Measurements from ENCODE around the gene POLR2E. TPM values are rescaled to one million over a fixed set of nuclear protein-coding genes. Genes with fewer than 3 reads are reported as not detected.

The POLR2E gene
- polyA plus RNA-seq, 1 donor (not counting 4 experiments of a cell fraction or from before 2014, with no cell fraction given), result 178 TPM

- no peaks in the 10 kb centered on the region for H3K79me2 ChIP-seq (ENCODE audit: control insufficient read depth, insufficient read depth, low read length)
- no peaks in the 10 kb centered on the region for H3K9me1 ChIP-seq (ENCODE audit: control insufficient read depth, extremely low read depth, insufficient read depth, low read length)
- TF ChIP-seq EZH2 (IDR thresholded peaks at IDR 0.05; ENCODE audit: low read length) (no peak), CTCF (optimal IDR thresholded peaks at IDR 0.05 in 1 of 3, IDR thresholded peaks at IDR 0.05 in 1 of 3, conservative IDR thresholded peaks at IDR 0.05 in 1 of 3; ENCODE audit: extremely low read depth in 1 of 3, insufficient read depth in 2 of 3, low read length in 3 of 3) (no peak)
- H3K9ac ChIP-seq (ENCODE audit: control insufficient read depth, extremely low read depth, insufficient read depth, low read length), result peak overlapping the region; percentile 50
- H3K27me3 ChIP-seq (ENCODE audit: control insufficient read depth, extremely low read depth, insufficient read depth, low read length), result no peaks in the 10 kb centered on the region
- peak overlapping the region; percentile 63 for H2AFZ ChIP-seq (ENCODE audit: control insufficient read depth, low read length)
- no peaks in the 10 kb centered on the region for H4K20me1 ChIP-seq (ENCODE audit: control insufficient read depth, extremely low read depth, insufficient read depth, low read length)
- dilution Hi-C loops (cut with MboI; ENCODE audit: extremely low pct_ligation_motif_present, low sequenced_read_pairs), result no loop called here
- H3K4me2 ChIP-seq (ENCODE audit: control insufficient read depth, extremely low read depth, insufficient read depth, low read depth, low read length), result peak overlapping the region; percentile 69
- peaks cover 7% of the 10 kb centered on the region for H3K4me1 ChIP-seq (ENCODE audit: control insufficient read depth, extremely low read depth, insufficient read depth, low read length)
- H3K4me3 ChIP-seq (ENCODE audit: control insufficient read depth in 2 of 3, extremely low read depth in 1 of 3, insufficient read depth in 2 of 3, low read depth in 1 of 3, low read length in 3 of 3), result no peak overlapping the region
- no peak for DNase-seq (ENCODE audit: low read depth, low spot score)
- no peaks in the 10 kb centered on the region for H3K9me3 ChIP-seq (ENCODE audit: control insufficient read depth, low read depth, low read length)
- peak overlapping the region; percentile 4 for H3K27ac ChIP-seq (ENCODE audit: control insufficient read depth, insufficient read depth, low read length)
- peaks cover 3 to 7% of the 10 kb centered on the region in 2 experiments for H3K36me3 ChIP-seq (ENCODE audit: control insufficient read depth in 2 of 2, extremely low read depth in 1 of 2, insufficient read depth in 2 of 2, low read length in 2 of 2)
- no peak for FAIRE-seq
Observed at GRCh38 chr19:1081301-1082164, 13.6 kb downstream of the POLR2E start.

- H3K79me2 ChIP-seq (ENCODE audit: control insufficient read depth, insufficient read depth, low read length), result no peaks in the 10 kb centered on the region
- H3K4me2 ChIP-seq (ENCODE audit: control insufficient read depth, extremely low read depth, insufficient read depth, low read depth, low read length), result no peak overlapping the region
- no peaks in the 10 kb centered on the region for H3K36me3 ChIP-seq (ENCODE audit: control insufficient read depth in 2 of 2, extremely low read depth in 1 of 2, insufficient read depth in 2 of 2, low read length in 2 of 2)
- H3K4me3 ChIP-seq (ENCODE audit: control insufficient read depth in 2 of 3, extremely low read depth in 1 of 3, insufficient read depth in 2 of 3, low read depth in 1 of 3, low read length in 3 of 3), result no peak overlapping the region
- no peak for TF ChIP-seq CTCF (optimal IDR thresholded peaks at IDR 0.05 in 1 of 3, IDR thresholded peaks at IDR 0.05 in 1 of 3, conservative IDR thresholded peaks at IDR 0.05 in 1 of 3; ENCODE audit: extremely low read depth in 1 of 3, insufficient read depth in 2 of 3, low read length in 3 of 3)
- no peak for TF ChIP-seq EZH2 (IDR thresholded peaks at IDR 0.05; ENCODE audit: low read length)
- H3K9me3 ChIP-seq (ENCODE audit: control insufficient read depth, low read depth, low read length), result no peaks in the 10 kb centered on the region
- no peaks in the 10 kb centered on the region for H3K9me1 ChIP-seq (ENCODE audit: control insufficient read depth, extremely low read depth, insufficient read depth, low read length)
- H4K20me1 ChIP-seq (ENCODE audit: control insufficient read depth, extremely low read depth, insufficient read depth, low read length), result no peaks in the 10 kb centered on the region
- no peaks in the 10 kb centered on the region for H3K27me3 ChIP-seq (ENCODE audit: control insufficient read depth, extremely low read depth, insufficient read depth, low read length)
- peaks cover 10% of the 10 kb centered on the region for H3K4me1 ChIP-seq (ENCODE audit: control insufficient read depth, extremely low read depth, insufficient read depth, low read length)
- H3K9ac ChIP-seq (ENCODE audit: control insufficient read depth, extremely low read depth, insufficient read depth, low read length), result no peak overlapping the region
- no peak for FAIRE-seq
- H2AFZ ChIP-seq (ENCODE audit: control insufficient read depth, low read length), result no peak overlapping the region
- dilution Hi-C loops (cut with MboI; ENCODE audit: extremely low pct_ligation_motif_present, low sequenced_read_pairs), result no loop called here
- DNase-seq (ENCODE audit: low read depth, low spot score), result no peak
- no peak overlapping the region for H3K27ac ChIP-seq (ENCODE audit: control insufficient read depth, insufficient read depth, low read length)
Observed at GRCh38 chr19:1080360-1081161, 14.6 kb downstream of the POLR2E start.
